GM18508 (cell line): ENCODE results near the gene BABAM1.

Source experiments
- ATAC-seq: cut with Tn5 transposase; IDR thresholded peaks from one replicate; pipeline ENCODE4 v1.9.1; 2021; ENCODE audit warnings: moderate number of reproducible peaks; ENCODE audit not compliant: insufficient read depth, unreplicated experiment

The BABAM1 gene

DNA sequence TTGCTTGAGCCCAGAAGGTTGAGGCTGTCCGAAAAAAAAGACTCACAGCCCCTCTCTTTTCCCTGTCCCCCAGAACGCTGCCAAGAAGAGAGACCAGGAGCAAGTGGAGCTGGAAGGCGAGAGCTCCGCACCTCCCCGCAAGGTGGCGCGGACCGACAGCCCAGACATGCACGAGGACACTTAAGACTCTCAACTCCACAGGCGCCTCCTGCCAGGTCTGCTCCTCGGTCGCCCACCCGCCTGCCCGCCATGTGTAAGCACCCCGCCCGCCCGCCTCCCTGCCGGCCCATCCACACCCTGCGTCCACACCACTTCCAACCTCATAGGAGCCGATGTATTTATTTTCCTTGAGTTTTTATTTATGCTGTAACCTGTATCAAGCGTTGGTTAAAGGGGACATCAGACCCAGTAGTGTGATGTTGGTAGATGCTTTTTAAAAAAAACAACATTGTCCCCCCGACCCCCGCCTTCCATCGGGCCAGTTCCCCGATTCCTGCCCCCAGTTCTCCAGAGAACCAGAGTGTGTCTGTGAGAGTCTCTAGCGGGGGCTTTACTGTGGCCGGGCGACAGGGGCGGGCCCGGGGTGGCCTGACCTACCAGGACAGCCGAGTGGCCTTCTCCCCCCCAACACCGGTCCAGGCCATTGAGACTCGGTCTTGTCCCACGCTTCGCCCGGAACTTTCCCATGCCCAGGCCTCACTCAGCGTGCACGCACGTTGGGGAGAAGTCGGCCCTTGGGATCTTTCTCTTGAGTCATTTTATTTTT lies 52.4 kb downstream of the BABAM1 start:
- no peak for ATAC-seq

DNA sequence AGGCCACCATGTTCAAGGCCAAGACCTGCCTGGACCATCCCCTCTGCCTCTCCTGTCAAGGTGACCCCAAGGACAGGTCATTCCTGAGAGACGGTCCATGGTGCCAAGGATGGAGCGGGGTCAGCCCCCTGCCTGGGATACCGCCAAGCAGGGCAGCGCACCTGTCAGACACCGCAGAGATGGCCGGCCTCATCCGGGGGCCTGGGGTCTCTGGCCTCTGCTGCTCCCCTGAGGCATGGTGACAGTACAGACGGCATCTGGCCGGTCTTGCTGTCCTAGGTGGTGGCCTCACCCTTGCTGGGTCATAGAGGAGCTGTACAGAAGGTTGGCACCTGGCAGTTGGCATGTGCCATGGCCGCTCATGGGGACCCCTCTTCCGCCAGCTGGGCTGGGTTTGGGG lies 53.2 kb downstream of the BABAM1 start:
- ATAC-seq: no peak

DNA sequence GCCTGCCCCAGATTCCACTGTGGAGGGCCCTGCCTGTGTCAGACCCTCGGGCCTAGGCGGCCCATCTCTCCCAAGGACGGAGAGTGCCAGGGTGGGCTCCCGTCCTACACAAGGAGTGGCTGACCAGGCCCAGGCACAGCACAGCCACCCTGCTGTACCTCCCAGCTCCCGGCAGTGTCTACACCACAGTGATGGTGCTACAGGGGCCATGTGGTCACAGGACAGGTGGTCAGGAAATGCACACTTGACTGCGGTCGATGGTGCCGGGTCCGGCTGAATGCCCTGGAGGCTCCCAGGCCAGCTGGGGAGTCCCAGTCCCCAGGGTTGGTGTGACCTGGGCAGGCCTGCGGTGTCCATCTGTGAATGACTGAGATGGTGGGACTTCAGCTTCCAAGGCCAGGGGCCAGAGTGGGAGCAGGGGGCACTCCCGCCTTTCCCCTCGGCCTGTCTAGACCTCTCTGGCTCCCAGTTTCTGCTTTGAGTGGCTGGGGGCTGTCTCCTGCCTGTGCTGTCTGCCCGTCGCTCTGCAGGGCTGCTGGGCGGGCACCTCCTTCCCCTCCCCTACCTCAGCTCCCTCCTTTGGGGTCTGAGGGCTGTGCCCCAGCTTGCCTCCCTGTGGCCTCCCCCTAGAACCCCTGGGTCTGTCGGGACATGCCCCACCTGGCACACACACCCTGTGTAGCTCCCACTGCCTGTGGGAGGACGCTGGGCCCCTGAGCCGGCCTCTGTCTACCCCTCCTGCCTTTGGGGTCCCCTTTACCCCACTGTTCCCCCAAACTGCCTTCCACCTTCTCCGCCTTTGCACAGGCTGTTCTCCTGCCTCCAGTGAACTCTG lies 54.6 kb downstream of the BABAM1 start:
- no peak for ATAC-seq

DNA sequence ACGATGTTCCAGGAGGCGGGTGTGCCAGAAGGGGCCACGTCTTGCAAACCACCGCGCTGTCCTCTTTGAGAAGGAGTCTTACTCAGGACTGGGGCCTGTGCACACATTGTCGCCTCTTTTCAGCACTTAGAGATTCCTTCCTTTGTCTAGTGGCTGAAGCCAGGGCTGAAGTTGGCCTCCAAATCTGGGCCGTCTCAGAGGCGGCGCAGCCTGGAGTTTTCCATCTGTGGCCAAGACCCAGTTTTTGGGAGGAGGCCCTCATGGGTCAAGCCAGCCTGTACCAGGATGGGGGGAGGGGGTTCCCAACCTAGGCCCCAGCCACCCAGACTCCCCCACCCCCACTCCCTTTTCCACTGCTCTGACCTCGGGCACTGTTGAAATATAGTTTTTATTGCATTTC lies 55.6 kb downstream of the BABAM1 start:
- ATAC-seq: no peak

DNA sequence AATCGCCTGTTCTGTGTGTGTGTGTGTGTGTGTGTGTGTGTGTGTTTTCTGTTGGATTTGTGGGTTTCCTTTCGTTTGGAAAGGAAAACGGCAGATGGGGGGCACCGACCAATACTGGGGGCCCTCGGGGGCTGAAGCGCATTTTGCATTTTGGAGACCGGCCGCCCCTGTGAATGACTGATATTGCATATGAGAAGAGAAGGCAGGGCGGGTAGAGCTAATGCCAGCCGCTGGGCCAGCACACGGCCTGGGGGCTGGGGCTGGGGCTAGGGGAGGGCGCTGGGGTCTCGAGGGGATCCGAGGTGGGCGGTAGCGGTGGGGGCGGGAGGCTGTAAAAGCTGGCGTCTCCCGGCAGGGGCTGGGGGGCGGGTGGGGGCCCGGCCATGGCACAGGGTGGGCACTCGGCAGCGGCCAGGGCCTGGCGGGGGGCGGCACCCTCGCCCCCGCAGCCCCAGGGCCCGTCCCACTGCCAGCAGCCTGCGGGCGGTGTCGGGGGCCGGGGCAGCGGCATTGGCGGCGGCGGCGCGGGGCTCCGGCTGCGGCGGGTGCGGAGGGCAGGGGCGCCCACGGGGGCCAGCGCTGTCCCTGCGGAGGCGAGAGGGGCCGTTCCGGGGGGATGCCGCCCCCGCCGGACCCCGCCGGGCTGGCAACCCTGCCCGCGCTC lies 56.2 kb downstream of the BABAM1 start:
- no peak for ATAC-seq

DNA sequence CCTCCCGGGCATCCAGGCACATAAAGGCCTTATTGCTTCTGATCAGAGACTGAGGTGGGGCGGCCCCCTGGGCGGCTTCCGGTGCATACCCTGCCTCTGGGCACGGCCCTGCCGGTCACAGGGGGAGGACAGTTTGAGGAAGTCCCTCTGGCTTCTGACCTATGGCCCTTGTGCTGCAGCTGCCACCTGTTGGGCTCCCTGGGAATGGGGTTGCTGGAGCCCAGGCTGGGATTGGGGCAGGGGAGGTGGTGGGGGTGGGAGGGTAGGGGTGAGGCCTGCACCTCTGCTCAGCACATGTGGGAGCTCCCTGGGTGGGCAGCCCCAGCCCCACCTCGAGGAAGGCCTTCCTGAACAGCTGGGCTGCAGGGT lies 56.7 kb downstream of the BABAM1 start:
- ATAC-seq: no peak

DNA sequence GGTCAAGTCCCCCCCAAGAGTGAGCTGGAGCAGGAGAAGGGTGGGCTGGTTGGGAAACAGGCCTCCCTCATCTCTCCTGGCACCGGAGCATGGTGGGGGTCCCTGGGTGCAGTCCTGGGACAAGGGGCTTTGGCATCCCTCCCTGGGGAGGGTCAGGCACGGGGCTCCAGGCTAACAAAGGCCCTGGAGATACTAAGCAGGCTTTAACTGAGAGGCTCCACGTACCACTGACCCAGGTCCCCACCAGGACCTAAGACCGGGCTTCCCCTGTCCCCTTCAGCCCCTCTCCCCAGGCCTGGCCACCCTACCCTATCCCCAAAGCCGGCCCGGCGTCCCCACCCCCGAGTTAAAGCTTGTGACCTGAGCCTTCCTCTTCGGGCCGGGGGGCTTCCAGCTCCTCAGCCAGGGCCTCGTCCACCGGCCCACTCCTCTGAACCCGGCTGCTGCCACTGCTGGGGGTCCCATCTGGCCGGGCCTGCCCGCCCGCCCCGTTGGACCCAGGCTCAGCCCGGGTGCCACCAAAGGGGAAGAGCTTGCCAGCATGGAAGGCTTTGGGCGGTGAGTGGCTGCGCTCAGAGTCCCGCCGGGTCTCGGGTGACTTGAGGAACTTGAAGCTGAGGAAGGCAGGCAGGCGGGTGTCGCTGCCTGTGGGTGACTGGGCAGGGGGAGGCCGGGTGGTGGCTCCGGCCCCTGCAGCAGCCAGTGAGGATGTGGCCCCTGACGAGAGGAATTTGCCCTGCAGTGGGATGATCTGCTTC lies 57.3 kb downstream of the BABAM1 start:
- no peak for ATAC-seq

DNA sequence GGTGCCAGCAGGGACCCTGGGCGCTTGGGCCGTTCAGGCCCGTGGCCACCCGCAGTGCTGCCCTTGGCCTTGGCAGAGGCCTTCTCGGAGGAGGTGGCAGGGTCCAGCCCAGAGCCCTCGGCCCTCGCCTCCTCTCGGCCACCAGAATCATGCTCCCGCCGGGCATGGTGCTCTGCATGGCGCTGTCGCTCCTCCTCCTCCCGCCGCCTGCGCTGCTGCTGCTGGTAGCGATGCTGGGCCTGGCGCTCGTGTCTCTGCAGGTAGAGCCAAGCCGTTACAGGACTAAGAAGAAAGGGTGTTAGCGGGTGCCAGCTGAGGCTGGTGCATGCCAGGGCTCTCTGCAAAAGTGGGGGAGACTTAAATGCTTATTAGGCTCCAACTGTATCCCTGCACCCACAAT lies 57.9 kb downstream of the BABAM1 start:
- no peak for ATAC-seq

DNA sequence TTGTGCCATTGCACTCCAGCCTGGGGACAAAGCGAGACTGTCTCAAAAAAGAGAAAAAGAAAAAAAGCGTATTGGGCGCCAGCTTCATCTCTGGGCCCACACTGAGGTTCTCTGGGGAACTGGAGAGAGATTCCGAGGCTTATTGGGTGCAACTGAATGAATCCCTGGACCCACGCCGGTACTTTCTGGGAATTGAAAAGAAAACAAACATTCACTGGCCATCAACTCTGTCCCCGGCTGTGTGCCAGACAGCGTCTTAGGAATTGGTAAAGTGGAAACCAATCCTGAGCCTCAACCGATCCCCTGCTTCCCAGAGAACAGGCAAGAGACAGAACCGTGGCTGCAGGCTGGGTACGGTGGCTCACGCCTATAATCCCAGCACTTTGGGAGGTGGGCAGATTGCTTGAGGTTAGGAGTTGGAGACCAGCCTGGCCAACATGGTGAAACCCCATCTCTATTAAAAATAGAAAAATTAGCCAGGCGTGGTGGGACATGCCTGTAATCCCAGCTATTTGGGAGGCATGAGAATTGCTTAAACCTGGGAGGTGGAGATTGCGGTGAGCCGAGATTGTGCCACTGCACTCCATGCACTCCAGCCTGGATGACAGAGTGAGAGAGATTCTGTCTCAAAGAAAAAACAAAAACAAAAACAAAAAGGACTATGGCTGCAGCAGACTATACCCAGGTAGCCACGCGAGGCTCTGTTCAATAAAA lies 58.8 kb downstream of the BABAM1 start:
- ATAC-seq: no peak

DNA sequence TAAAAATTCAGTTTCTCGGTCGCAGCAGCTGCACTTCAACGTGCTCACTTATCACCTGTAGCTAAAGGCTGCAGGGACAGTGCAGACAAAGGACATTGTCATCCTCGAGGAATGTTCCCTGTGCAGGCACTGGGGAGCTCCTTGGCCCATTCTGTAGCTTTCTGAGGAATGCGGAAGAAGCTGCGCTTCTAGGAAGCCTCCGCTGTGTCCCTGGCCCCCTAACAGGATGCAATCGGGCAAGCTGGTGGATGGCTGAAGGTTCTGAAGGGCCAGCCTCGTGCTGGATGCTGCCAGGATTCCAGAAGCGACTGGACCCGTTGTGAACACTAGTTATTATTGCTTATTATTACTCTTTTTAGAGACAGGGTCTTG lies 59.3 kb downstream of the BABAM1 start:
- no peak for ATAC-seq

DNA sequence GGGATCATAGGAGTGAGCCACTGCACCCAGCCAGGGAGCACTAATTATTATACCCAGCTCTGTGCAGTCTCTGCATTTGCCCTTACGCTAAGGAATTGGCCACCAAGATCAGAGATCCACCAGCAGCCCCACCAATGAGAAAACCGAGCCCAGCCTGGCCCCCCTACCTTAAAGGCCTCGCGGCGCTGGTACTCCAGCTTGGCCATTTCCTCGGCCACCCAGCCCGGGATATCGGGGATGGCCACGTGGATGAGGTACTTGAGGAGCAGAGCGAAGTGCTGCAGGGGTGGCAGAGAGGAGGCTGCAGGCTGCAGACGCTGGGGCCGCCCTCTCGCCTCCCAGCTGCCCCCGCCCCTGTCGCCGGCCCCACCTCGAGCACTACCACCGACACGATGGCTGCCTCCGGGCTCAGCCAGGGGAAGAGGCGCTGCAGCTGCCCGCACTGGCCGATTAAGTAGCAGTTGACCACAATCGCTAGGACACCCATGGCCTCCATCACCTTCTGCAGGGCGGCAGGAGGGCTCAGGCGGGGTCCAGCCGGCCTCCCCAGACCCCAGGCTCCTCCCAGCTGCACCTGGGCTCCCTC lies 59.9 kb downstream of the BABAM1 start:
- no peak for ATAC-seq

DNA sequence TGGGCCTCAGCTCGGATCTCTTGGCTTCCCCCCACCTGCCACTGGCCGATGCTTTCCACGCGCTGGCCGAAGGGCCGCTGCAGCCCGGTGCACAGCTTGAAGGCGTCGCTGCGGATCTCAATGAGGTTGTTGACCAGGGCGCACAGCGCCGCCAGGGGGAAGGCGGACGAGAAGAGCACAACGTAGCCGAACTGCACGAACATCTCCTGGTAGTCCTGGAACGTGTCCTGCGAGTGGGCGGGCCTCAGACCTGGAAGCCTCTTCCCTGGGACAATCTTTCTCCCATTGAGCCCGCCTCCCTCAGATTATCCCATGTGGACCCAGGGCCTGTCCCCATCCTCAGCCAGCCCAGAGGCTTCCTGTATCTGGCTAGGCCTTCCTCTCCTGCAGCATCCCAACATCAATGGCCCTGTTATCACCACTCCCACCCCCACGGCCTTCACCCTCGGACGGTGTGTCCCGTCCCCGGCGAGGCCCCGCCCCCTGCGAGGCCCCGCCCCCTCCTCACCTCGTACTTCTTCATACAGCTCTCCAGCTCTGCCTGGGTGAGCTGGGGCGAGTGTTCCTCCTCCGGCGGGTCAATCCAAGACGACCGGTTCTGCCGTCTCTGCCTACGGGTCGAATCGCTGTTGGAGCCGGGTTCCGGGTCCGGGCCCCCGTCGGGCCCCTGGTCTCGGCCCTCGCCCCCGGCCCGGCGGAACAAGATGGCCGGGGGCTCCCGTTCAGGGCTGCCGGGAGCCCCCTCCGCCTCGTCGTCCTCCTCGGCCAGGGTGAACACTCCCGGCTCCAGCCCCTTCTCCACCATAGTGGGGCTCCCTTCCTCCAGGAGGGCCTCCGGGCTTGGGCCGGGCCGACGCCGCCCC lies 60.6 kb downstream of the BABAM1 start:
- no peak for ATAC-seq
